GM18498 (cell line): ENCODE results near the gene SCG3.

Source experiments
- ATAC-seq: cut with Tn5 transposase; IDR thresholded peaks from one replicate; pipeline ENCODE4 v1.9.1; 2021; ENCODE audit warnings: mild to moderate bottlenecking, moderate library complexity; ENCODE audit not compliant: unreplicated experiment

The SCG3 gene

DNA sequence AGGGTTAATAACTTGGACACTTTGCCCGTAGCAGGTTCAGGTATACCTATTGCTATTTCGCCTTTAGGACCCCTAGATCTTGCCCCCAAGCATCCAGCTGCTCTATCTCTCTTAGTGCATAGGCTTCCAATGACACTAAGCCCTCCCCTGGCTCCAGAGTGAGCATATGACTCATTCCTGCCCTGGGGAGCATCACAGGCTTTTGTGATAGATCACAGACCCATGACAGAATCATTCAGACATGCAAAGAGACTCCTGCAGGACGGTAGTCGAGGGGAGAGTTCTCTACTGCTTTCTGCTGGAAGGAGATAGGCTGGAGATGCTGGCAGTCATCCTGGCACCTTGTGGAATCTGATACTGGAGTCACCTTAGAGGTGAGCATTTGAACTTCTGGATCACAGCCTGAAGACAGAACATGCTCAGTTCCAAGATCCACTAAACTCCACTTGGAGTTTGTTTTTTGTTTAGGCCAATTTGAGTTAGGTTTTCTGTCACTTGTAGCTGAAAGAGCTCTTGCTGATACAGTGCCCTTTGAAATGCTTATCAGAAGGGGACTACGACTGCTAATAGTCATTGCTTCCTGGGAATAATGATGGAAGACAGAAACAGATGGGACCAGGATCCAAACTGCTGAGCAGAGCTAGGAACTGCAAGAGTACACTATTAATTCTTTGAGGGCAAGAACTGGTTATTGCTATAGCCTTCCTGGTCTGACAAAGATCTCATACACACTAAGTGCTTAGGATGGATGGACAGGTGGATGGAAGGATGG is 45.2 kb downstream of the SCG3 start:
- ATAC-seq: peak; percentile 85

DNA sequence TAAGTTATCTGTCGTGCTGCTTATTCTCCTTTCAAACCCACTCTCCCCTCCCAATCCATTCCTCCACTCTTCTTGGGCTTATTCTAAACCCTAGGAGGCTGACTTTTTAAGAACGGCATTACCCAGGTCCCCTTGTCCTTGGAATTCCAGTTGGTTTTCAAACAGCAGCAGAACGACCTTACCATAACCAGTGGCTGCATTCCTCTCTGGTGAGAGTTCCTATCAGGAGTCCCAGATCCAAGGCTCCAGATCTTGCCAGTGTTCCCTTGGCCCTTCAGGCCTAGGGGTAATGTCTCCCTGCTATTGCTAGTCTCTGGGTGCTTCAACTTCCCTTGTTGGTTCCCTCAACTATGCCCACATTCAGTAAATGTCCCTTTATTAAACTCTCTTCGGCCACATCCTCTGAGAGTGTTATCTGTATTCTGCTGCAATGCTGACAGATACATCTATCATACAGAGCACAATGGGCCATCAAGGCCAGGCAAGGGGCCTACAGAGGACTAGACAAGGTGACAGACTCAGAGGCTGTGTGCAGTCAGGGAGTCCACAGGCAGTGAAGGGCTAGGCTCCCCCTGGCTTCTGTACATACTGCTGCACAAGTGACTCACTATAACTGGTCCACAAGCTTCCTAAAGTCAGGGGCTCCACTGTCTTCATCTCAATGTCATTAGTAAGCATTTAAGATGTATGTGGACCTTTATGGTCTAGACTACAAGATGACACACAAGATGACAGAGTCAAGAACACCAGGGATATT is 46.0 kb downstream of the SCG3 start:
- ATAC-seq: no peak

DNA sequence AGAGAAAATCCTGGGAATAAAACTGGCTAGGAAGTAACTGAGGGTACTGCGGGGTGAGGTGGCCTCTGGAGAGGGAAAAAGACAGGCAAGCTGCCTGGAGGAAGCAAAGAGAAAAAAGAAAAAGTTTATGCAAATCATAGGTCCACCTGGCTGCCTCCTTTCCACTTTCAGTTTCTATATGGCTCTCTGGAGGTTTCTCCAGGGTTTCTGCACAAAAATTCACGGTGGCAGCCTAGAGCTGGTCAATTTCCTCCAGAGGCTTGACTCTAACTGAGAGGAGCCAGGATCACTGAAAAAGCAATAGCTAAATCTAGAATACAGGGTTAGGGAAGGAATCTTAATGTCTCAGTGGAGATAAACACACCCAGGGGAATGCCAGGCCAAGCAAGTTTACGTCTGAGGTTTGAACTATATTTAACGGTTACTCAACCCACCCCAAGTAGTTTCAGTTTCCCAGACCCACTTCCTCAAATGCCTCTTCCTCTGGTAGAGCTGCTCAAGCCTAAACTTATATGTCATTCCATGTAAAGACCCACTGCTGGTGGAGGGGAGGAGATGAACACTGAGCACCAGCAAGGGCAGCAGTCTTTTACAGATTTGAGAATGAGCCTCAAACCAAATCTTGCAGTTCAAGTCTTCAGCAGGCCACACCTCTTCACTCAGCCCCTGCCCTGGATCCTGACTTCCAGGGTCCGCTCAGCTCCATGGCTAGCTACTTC is 50.4 kb downstream of the SCG3 start:
- peak; percentile 66 for ATAC-seq

DNA sequence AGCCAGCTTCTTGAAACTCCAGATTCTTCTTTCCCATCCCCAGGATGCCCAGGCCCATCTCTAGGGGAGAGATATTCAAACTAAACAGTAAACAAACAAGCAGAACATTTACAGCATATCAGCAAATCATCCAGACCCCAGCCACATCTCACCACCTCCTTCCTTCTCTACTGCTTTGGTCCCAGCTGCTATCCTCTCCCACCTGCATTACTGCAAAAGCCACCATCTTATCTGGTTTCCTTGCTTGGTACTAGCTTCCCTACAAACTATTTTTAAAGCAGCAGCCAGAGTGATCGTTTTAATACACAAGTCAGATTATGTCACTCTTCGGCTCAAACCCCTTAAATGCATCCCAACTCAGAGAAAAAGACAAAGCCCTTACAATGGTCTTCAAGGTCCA is 51.3 kb downstream of the SCG3 start:
- ATAC-seq: no peak

DNA sequence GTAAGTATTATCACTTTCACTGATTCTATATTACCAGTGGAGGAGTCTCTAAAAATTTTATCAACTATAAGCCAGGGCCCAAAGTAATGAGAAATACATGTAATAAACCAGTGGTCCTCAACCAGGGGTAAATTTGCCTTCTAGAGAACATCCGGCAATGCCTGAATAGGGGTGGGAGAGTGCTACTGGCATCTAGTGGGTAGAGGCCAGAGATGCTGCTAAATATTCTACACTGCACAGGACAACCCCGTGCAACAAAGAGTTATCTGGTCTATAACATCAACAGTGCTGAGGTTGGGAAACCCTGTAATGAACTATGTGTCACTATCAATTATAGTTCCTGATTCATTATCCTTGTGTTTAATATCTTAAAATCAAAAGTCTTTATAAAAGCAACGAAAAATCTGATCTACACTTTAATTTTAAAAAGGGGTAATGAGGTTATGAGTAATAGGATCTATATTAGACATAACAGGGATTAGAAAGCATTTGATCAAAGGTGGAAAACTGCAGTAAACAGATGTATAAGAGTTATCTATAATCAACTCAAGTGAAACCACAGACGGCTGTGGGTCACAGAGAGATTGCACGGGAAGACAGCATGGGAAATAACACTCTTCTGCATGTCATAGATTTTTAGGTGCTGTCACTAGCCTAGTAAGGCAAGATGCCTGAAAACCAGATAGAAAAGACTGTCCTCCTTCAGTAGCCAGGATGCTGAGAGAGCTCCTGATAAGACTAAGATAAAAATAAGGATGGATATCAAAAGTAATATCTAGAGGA is 54.1 kb downstream of the SCG3 start:
- no peak for ATAC-seq

DNA sequence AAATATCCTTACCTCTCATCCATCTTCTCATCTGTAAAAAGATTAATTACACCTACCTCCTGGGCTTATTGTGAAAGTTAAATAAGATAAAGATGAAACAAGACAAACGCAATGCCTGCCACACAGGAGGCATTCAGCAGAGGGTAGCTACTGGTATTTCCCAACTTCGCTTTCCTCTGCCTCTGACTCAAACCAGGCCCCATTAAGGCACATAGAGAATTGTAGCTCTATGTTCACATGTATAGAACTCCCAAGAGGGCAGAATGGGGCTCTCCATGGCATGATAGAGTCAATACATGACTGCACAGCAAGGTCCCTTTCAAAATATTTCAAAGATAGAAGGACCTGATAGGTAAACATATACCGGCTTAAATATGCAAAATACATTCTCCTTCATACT is 54.8 kb downstream of the SCG3 start:
- ATAC-seq: no peak

DNA sequence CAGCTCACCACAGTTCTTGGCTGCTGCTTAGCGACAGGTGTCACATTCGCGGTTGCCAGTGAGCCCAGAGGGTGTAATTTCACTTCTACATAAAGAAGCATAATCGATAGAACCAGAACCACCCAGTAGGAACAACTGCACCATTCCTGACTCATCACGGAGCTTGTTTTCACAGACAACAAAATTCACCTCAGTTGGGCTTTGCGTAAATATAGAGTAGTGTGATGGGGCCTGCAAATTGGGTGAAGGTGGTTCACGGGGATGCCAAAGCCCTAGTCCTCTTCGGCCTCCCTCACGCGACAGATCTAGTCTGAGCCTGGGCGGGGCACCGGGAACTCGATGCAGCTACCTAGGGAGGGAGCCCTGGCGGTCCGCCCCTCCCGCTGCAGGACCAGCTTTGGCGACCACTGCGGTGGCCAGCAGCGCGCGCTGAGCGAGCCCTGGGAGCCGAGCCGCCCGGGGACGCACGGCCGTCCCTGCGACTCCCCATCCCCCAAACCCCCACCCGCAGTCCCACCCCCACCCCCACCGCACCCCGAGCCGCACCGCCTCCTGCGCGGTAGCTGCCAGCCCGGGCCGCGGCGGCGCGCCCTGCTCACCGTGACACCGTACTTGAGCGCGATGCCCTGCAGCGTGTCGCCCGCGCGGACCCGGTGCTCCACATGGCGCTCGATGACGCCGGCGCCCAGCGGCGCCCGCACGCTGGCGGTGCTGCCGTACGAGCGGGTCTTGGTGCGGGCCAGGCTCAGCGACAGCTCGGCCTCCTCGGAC is 55.6 kb downstream of the SCG3 start:
- peak; percentile 37 for ATAC-seq

DNA sequence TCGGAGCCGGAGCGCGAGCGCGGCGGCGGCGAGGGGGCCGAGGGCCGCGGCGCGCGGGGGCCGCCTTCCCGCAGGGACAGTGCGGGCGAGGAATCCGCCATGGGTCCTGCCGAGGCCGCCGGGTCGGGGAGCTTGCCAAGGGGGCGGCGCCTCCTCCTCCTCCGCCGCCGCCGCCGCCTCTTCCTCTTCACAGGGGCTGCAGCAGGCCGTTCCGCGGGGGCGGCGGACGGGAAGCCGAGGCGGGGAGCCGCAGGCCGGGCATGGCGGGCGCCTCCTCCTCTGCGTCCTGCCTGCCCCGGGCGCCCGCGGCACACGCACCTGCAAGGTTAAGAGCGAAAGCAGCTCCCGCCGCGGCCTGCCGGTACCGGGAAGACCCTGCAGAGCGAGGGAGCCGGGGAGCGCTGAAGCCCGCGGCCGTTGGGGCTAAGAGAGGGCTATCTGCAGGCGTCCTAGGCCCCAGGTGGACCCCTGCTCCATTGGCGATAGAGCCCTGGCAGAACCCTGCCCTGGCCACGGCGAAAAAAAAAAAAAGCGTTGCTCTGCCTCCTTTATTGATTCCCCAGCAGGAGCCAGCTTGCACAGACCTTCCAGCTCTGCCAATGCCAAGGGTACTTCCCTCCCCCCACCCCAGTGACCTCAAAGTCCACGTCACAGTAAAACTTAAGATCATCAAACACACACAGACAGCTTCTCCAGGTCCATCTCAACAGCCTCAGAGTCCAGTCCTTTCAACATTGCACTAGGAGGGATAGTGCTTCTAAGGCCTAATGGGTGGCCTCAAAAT is 56.4 kb downstream of the SCG3 start, which contains the start of gene LYSMD2:
LYSMD2 (minus strand) TSS at position 134 of the 784 bp plus-strand sequence; CDS start at position 101, 33 bp downstream.
- peak; percentile 56 for ATAC-seq

DNA sequence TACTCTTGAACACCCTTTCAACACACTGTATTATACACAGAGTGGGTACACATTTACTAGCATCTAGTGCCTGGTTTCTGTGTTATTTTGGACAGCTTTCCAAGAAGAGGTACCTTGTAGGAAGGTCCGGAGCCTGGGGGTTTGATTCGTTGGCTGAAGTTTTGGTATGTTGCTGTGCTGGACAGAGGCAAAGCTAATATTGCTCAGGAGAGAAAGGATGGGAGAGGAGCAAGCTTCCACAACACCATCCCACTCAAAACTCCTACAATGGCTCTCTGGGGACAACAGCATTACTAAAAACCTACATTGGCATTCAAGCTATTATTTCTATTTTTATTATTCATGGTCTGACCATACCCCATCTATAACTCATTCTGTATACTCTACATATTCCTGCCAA is 57.2 kb downstream of the SCG3 start:
- no peak for ATAC-seq

DNA sequence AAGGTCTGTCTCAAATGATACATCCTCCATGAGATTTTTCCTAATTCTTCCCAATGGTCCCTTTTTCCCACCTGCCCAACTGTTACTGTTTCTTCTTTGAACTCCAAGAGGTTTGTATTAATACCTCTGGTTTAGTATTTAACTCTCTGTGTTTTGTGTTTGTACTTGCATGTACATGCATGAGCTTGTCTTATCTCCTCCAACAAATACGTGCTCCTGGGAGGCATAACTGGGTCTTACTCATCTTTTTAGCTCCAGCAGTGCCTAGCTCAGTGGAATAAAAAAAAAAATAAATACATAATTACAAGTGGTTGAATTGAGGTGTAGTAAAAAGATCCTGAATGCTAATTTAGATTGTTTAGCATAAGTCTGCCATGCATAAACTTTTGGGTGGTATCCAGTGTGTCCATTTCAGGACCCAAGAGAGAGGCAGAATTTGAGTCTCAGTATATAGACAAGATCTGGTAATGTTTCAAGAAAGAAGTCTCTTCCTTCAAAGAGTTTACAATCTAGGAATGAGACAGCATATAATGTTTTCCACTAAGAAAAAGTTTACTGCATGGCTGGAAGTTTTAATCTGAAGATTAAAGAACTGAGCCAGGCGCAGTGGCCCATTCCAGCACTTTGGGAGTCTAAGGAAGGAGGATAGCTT is 57.9 kb downstream of the SCG3 start:
- no peak for ATAC-seq

DNA sequence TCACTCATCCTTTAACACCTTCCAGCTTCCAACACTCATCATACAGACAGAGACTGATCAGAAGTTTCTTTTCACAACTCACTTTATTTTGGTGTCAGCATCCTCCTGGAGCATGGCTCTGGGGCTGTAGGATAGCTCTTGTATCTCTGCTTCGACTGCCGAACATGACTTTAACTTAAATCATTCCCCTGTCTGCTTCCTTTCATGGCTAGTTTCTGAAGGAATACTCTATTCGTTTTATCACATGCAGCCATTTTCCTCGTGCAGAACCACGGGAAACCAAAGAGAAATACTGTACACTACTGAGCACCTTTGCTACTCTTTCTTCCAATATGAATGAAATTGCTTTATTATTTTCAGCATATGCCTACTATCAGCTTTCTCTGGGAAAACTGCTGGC is 68.0 kb downstream of the SCG3 start:
- no peak for ATAC-seq

DNA sequence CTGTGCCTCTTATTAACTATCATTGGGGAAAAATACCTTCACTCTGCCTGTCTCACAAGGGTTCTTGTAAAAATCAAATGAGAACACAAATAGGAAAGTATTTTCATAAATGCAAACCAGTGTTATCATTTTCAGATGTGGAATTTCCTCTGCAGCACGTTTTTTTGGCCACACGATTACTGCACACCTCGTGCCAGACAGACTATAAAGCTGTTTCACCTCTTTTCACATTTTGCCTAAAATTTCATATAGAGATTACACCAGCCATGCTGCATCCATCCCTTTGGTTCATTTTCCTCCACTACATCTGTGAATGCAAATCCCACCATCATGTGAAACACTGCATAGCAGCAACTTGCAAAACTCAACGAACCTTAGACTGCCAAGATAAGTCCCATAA is 68.9 kb downstream of the SCG3 start:
- ATAC-seq: no peak

DNA sequence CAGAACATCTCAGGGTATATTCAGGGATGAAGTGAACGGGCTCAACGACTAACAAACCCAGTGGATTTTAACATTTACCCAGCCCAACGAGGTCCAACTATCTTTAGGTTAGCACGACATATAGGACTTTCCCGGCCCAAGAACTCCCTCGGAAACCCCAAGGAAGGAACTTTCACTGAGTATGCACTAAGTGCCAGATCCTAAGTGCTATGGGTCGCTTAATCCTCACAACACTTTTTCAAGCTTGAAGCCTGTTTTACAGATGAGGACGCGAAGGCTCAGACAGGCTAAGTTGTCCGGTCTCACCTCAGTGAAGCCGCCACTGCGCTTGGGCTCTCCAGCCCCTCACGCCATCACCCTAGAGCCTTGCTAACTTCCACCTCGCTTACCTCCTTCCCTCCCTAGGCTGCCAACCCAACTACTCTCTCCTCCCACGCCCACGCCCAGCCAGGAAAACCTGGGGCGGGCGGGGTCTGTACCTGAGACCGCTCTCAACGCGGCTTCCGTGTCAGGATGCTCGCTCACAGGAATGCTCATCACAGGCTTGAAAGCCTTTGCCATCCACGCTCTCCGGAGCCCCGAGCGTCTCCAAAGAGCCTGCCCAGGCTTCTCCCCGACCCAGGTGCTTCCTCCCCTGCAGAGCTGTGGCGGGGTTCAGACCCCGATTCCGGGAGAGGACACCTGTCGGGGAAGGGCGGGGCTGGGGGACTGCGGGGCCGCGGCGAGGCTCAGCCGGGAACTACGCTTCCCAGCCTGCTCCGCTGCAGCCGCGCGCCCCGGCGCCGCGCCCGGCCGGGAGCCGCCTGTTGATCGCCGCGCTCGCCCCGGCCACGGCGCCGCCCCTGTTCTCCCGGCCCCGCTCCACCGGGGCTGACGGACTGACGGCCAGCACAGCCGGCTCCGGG is 69.7 kb downstream of the SCG3 start, which contains the start of gene TMOD2:
TMOD2 (plus strand) TSS at position 806 of the 905 bp plus-strand sequence. CDS start 14,845 bp downstream, outside the sequence.
- ATAC-seq: peak; percentile 79

DNA sequence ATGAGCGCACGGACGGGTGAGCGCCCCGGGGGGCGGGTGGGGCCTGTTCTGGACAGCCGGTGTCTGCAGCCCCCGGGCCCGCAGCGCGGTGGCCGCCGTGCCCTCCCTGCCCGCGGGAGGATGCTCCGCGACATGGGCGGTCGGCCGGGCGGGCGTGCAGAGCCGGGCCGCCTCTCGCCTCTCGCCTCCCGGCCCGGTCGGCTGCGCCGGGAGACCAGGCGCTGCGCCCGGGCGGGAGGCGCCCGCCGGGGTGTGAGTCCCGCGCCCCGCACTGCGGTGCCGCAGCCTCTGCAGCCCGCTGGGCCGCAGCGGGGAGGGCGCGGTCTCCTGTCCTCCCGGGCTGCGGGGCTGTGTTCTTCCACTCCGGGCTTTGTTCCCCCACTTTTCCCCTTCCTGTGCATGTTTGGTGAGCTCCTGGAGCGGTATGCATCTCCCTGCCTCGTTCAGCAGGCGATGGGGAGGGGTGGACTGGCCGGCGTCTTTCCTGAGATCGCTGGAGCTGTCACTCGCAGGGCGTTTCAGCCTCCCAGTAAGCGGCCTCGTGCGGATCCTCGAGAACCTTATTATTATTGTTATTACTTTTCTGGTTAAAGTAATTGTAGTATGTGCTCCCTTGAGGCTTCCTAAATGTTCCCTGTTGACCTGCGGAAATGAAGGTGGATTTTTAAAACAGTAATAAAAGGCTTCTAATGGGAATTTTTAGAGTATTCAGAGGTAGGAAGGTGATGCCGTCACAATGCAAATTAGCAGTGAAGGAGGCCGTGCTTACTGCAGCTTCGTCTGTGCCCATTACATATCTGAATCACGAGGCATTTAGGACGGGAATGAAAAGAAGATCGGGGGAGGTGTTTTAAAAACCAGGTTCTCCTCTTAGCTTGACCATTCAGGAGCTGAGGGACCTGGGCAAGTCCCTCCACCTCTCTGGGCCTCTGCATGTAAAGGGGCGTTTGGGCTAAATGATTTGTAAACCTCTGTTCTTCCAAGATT is 70.7 kb downstream of the SCG3 start:
- peak; percentile 47 for ATAC-seq

DNA sequence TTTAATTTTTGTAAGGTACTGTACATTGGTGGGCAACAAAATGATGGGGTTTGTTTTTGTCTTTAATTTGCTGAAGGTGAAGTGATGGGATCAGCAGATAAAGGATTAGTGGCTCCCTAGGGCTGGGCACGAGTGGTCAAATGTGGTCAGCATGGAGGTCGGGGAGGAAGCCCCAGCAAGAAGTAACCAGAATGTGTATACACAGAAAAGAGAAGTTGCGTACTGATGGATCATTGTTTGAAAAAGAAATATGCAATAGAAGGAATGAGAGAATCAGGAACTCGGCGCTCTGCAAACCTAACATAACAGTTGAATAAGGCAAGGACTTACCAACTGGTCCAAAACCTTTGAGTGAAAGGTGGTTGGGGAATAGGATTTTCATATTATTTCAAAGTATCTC is 71.6 kb downstream of the SCG3 start:
- ATAC-seq: no peak

DNA sequence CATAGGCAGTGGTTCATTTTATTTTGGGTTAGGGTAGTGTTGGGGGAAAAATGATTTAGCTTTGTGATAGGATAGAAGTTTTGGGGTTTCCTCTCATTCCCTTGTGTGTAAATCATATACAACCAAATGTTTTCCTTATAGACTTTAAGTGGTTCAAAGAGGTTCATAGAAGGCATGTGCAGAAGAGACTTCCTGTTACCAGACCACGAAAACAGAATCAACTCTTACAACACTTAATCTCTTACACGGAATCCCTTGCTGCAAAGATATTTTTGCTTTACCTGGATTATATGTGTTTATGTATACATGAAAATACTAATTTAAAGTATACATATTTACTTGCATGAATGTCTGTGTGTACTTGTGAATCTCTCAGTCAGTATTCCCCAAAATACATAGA is 73.0 kb downstream of the SCG3 start:
- no peak for ATAC-seq
